ENCODE results near the gene CXorf65. TPM values are rescaled to one million over a fixed set of nuclear protein-coding genes. Genes with fewer than 3 reads are reported as not detected.
A peak's percentile ranks its signal among the peaks of the same experiment; 100 is the strongest.

CXorf65 gene
- total and polyA plus RNA-seq, 12 donors = 0.51 TPM; not detected in 11

DNA sequence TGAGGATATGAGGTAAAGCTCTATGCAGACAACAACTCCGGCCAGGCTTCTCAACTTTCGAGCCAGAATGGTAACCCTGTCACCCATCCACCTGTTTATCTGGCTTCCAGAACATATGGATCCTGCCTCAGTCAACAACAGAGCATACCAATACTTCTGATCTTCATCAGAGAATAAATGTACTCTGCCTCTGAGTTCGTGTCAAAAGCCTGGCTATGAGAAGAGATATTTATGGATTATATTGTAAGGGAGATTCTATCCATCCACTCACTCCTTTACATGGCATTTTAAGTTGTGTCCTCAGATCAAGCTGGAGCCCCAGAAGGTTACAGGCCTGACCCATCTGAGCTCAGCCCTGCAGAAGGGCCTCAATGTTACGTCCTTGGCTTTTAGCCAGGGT, 20.6 kb downstream of the CXorf65 start:
- Histone ChIP-seq H3K27ac (no peak overlapping the region), H3K9me3 (replicated peaks in 1 of 3) (no peaks in the 10 kb centered on the region), H3K4me1 (replicated peaks in 1 of 2) (no peaks in the 10 kb centered on the region), H3K36me3 (replicated peaks in 1 of 2) (no peaks in the 10 kb centered on the region), H3K4me3 (no peak overlapping the region), H3K27me3 (peaks cover 10% of the 10 kb centered on the region)
- intact Hi-C loops (cut with DNase I) = no loop called here
- no peak for TF ChIP-seq POLR2A (IDR thresholded peaks at IDR 0.05)
- TF ChIP-seq, protein P1, sequence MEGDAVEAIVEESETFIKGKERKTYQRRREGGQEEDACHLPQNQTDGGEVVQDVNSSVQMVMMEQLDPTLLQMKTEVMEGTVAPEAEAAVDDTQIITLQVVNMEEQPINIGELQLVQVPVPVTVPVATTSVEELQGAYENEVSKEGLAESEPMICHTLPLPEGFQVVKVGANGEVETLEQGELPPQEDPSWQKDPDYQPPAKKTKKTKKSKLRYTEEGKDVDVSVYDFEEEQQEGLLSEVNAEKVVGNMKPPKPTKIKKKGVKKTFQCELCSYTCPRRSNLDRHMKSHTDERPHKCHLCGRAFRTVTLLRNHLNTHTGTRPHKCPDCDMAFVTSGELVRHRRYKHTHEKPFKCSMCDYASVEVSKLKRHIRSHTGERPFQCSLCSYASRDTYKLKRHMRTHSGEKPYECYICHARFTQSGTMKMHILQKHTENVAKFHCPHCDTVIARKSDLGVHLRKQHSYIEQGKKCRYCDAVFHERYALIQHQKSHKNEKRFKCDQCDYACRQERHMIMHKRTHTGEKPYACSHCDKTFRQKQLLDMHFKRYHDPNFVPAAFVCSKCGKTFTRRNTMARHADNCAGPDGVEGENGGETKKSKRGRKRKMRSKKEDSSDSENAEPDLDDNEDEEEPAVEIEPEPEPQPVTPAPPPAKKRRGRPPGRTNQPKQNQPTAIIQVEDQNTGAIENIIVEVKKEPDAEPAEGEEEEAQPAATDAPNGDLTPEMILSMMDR (IDR thresholded peaks at IDR 0.05) = no peak
- WGBS, 4 donors = 42 to 51% (median 47%) methylated on average over 3 to 4 of the region's 4 CpGs
- DNase-seq = peak in 3 of 7 donors; percentile 29 to 48 (median 31)

DNA sequence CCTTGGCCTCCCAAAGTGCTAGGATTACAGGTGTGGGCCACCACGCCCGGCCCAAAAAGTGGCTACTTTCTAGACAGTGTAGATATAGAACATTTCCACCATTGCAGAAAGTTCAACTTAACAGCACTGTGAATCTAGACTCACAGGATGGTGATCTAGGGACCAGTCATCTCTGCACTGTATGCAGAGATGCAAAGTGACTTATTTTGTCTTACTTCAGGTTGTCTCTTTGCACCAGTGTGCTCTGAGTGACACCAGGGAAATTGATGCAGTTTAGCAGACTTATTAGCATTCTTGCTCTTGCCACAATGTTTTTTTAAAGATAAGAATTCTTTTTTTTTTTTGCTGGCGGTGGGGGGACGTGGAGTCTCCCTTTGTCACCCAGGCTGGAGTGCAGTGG, 23.7 kb downstream of the CXorf65 start:
- H3K36me3 ChIP-seq (replicated peaks in 1 of 2) = no peaks in the 10 kb centered on the region
- WGBS, 4 donors = 56 to 79% (median 74%) methylated on average over 2 to 4 of the region's 4 CpGs
- H3K4me3 ChIP-seq = no peak overlapping the region
- intact Hi-C loops (cut with DNase I) = no loop called here
- peaks cover 10% of the 10 kb centered on the region for H3K27me3 ChIP-seq
- H3K9me3 ChIP-seq (replicated peaks in 1 of 3) = no peaks in the 10 kb centered on the region
- H3K27ac ChIP-seq = no peak overlapping the region
- no peak for DNase-seq
- TF ChIP-seq, protein P1 (IDR thresholded peaks at IDR 0.05) = no peak
- no peak for TF ChIP-seq POLR2A (IDR thresholded peaks at IDR 0.05)
- H3K4me1 ChIP-seq (replicated peaks in 1 of 2) = no peaks in the 10 kb centered on the region

DNA sequence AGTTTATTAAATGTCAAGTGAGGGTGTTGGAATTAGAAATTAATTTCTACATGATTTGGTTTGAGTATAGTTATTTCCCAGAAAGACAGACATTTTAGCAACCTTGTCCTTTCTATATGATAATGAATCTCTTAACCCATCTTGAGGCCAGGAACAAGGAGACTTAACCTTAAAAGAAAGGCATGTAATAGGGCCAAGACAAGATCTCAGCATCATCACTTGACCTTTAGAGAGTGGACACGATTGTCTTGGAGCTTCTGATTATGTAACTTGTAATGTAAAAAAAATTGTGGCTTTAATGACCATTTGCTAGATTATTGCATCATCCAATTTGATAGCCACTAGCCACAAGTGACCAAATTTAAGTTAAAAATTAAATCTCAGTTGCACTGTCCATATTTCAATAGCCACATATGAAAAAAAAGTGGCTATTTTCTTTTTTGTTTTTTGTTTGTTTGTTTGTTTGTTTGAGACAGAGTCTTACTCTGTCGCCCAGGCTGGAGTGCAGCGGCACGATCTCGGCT, 24.4 kb downstream of the CXorf65 start:
- intact Hi-C loops (cut with DNase I) = no loop called here
- DNase-seq = no peak

DNA sequence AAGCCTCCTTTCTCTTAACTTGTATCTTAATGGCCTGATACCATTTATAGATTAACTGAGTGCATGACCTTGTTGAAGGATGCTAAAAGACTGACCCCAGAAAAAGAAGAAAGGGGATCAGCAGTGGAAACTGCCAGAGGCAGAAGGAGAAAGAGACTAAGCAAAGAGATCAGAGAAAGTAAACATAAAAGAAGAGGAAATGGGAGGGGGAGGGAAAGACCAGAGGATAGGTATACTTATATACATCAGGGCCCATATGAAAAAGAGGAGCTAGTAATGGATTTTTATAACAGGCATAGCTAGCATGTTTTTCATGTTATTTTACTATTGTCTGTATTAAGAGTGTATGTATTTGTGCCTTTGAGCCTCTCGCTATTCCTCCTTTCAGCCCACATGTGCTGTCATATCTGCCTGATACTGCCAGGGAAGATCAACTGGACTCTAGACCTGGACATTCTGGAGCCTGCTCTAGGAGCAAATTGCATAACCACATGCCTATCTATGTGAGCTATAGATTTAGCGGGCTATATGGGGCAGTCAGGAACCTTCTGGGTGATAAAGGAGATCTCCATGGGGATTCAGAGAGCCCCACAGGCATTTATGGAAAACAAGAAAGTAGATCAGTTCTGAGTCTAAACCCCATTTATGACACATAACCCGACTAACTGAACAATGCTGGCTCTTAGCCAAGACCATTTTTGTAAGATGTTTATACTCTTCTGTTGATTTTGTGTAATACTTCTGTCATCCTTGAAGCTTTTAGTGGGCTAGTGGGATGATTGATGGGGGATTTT, 25.0 kb downstream of the CXorf65 start:
- H3K27me3 ChIP-seq = peaks cover 7% of the 10 kb centered on the region
- intact Hi-C loops (cut with DNase I) = no loop called here
- H3K4me3 ChIP-seq = no peak overlapping the region
- WGBS, 4 donors = 53 to 73% (median 55%) methylated on average over 3 of the region's 3 CpGs
- H3K27ac ChIP-seq = no peak overlapping the region
- no peaks in the 10 kb centered on the region for H3K9me3 ChIP-seq (replicated peaks in 1 of 3)
- DNase-seq = no peak
- H3K36me3 ChIP-seq (replicated peaks in 1 of 2) = no peaks in the 10 kb centered on the region
- no peaks in the 10 kb centered on the region for H3K4me1 ChIP-seq (replicated peaks in 1 of 2)
- TF ChIP-seq, protein P1 (IDR thresholded peaks at IDR 0.05) = no peak
- no peak for TF ChIP-seq POLR2A (IDR thresholded peaks at IDR 0.05)

More for the DNA sequence above, 24.4 kb downstream of the CXorf65 start:
- Histone ChIP-seq H3K9me3 (replicated peaks in 1 of 3) (no peaks in the 10 kb centered on the region), H3K27me3 (peaks cover 7% of the 10 kb centered on the region), H3K4me3 (no peak overlapping the region), H3K4me1 (replicated peaks in 1 of 2) (no peaks in the 10 kb centered on the region), H3K36me3 (replicated peaks in 1 of 2) (no peaks in the 10 kb centered on the region), H3K27ac (no peak overlapping the region)
- 71 to 80% (median 78%) methylated on average over 5 of the region's 5 CpGs for WGBS, 4 donors
- TF ChIP-seq, protein P1 (IDR thresholded peaks at IDR 0.05) = no peak
- no peak for TF ChIP-seq POLR2A (IDR thresholded peaks at IDR 0.05)

All from adrenal gland (tissue), 12 donors.